Neuronal stem cell (in vitro differentiated cells): ENCODE measurements around the gene SERGEF.
"Not testable (repeated sequence)": the region's sequence is repeated elsewhere in the genome, so short reads cannot be mapped to it uniquely, and the experiment has no call there.

Experiments
- DNase-seq: peaks from one replicate; pipeline ENCODE4 v3.0.0-alpha.2; 2013; ENCODE audit warnings: low spot score
- H2AFZ ChIP-seq: one replicate; pipeline ENCODE4 v1.6.1; 2013; ENCODE audit warnings: mild to moderate bottlenecking, low read length, inconsistent platforms
- H2AK5ac ChIP-seq: 2 replicates; pipeline ENCODE4 v1.6.1; 2013; ENCODE audit warnings: low read depth, mild to moderate bottlenecking, inconsistent platforms, low read length, moderate library complexity, mixed read lengths
- H2BK120ac ChIP-seq: 2 replicates; pipeline ENCODE4 v1.6.1; 2013; ENCODE audit warnings: low read depth, mild to moderate bottlenecking, inconsistent platforms, low read length, moderate library complexity, mixed read lengths
- H2BK12ac ChIP-seq: one replicate; pipeline ENCODE4 v1.6.1; 2013; ENCODE audit warnings: low read length, inconsistent platforms
- H2BK15ac ChIP-seq: 2 replicates; pipeline ENCODE4 v1.6.1; 2013; ENCODE audit warnings: mild to moderate bottlenecking, low read length, inconsistent platforms, mixed read lengths
- H2BK5ac ChIP-seq: one replicate; pipeline ENCODE4 v1.6.1; 2013; ENCODE audit warnings: inconsistent platforms, mild to moderate bottlenecking, low read length, moderate library complexity
- H3K14ac ChIP-seq: one replicate; pipeline ENCODE4 v1.6.1; 2013; ENCODE audit warnings: low read length, inconsistent platforms
- H3K18ac ChIP-seq: 2 replicates; pipeline ENCODE4 v1.6.1; 2013; ENCODE audit warnings: low read length, inconsistent platforms
- H3K23ac ChIP-seq: 2 replicates; pipeline ENCODE4 v1.6.1; 2013; ENCODE audit warnings: low read depth, mild to moderate bottlenecking, mixed read lengths, low read length, inconsistent platforms; ENCODE audit not compliant: poor library complexity
- H3K27ac ChIP-seq: replicated peaks from 3 replicates; pipeline ENCODE4 v1.5.1; 2013; ENCODE audit warnings: low read length, inconsistent platforms
- H3K27me3 ChIP-seq, 3 experiments: 2 replicates each; pipeline ENCODE4 v1.6.1; 2013; ENCODE audit warnings: low read length in 3 of 3, mild to moderate bottlenecking in 2 of 3, inconsistent platforms in 1 of 3, low read depth in 1 of 3, mixed read lengths in 1 of 3, moderate library complexity in 1 of 3; ENCODE audit not compliant: control insufficient read depth in 3 of 3, insufficient read depth in 3 of 3
- H3K36me3 ChIP-seq, 2 donors: replicated peaks in 1 of 2; 2 replicates each; pipeline ENCODE4 v1.6.1; 2013; ENCODE audit warnings: low read length in 2 of 2; ENCODE audit not compliant: control insufficient read depth in 2 of 2, insufficient read depth in 2 of 2
- H3K4ac ChIP-seq: 2 replicates; pipeline ENCODE4 v1.6.1; 2013; ENCODE audit warnings: inconsistent platforms, mild to moderate bottlenecking, low read length, moderate library complexity
- H3K4me1 ChIP-seq, 2 donors: 1 replicate in 1 of 2; 2 replicates in 1 of 2; pipeline ENCODE4 v1.6.1; 2013; ENCODE audit warnings: low read length in 2 of 2, low read depth in 1 of 2; ENCODE audit not compliant: control insufficient read depth in 2 of 2, insufficient read depth in 1 of 2
- H3K4me2 ChIP-seq: one replicate; pipeline ENCODE4 v1.6.1; 2013; ENCODE audit warnings: mild to moderate bottlenecking, low read length, inconsistent platforms; ENCODE audit not compliant: insufficient read depth, poor library complexity, severe bottlenecking
- H3K4me3 ChIP-seq, 2 donors: 2 replicates each; pipeline ENCODE4 v1.5.1; 2013; ENCODE audit warnings: low read length in 2 of 2, mild to moderate bottlenecking in 2 of 2, inconsistent platforms in 1 of 2, moderate library complexity in 1 of 2
- H3K79me1 ChIP-seq: one replicate; pipeline ENCODE4 v1.6.1; 2013; ENCODE audit warnings: low read depth, mild to moderate bottlenecking, inconsistent platforms, low read length, moderate library complexity
- H3K9ac ChIP-seq: one replicate; pipeline ENCODE4 v1.6.1; 2013; ENCODE audit warnings: mild to moderate bottlenecking, low read depth, low read length, inconsistent platforms; ENCODE audit not compliant: poor library complexity
- H3K9me3 ChIP-seq, 2 donors: replicated peaks in 1 of 2; 2 replicates each; pipeline versions ENCODE3 to v1.6.1; 2013; ENCODE audit warnings: low read length in 2 of 2, mild to moderate bottlenecking in 2 of 2, inconsistent platforms in 1 of 2, low read depth in 1 of 2, mixed read lengths in 1 of 2, moderate library complexity in 1 of 2; ENCODE audit not compliant: control insufficient read depth in 2 of 2, insufficient read depth in 1 of 2
- H4K8ac ChIP-seq: one replicate; pipeline ENCODE4 v1.6.1; 2013; ENCODE audit warnings: low read depth, mild to moderate bottlenecking, inconsistent platforms, low read length, moderate library complexity
- H4K91ac ChIP-seq: one replicate; pipeline ENCODE4 v1.6.1; 2013; ENCODE audit warnings: low read length, low read depth, mild to moderate bottlenecking, inconsistent platforms; ENCODE audit not compliant: poor library complexity
- WGBS, 2 donors: extraction: QIAGEN DNeasy Blood & Tissue Kit; methylation state at CpG; one replicate each; pipeline ENCODE4 v1.1.7; 2013; ENCODE audit warnings: missing lambda C conversion rate in 2 of 2, mixed read lengths in 1 of 2; ENCODE audit not compliant: insufficient read length in 2 of 2, insufficient replicate concordance in 1 of 2; ENCODE audit errors: extremely low coverage in 2 of 2; 5-methylcytosine and 5-hydroxymethylcytosine counted together

Gene SERGEF

DNA sequence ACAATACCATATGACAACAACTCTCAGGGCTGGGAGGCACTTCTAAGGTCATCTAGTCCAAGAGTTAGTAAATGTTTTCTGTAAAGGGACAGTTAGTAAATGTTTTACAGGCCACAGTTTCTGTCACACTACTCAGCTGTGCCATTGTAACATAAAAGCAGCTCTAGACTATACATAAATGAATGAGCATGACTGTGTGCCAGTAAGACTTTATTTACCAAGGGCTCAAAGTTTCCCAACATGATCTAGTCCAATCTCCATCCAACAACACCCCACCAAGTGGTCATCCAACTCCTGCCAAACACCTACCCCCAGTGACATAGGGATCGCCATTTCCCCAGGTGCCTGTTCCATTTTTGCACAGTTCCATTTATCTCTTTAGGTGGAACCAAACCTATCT lies 12.1 kb downstream of the SERGEF start:
- no peak overlapping the region for H3K4ac ChIP-seq
- H4K91ac ChIP-seq: no peak overlapping the region
- no peak overlapping the region for H4K8ac ChIP-seq
- H2BK15ac ChIP-seq: no peak overlapping the region
- H2BK5ac ChIP-seq: no peak overlapping the region
- H3K27ac ChIP-seq: no peak overlapping the region
- no peak overlapping the region for H2AFZ ChIP-seq
- no peak overlapping the region for H2BK12ac ChIP-seq
- no peaks in the 10 kb centered on the region for H3K27me3 ChIP-seq
- no peak for DNase-seq
- H3K14ac ChIP-seq: no peak overlapping the region
- no peak overlapping the region for H3K18ac ChIP-seq
- H3K36me3 ChIP-seq: peaks cover 13 to 92% of the 10 kb centered on the region in 2 donors
- H3K9ac ChIP-seq: no peak overlapping the region
- H3K4me3 ChIP-seq: no peak overlapping the region
- no peak overlapping the region for H3K23ac ChIP-seq
- H3K4me1 ChIP-seq: no peaks in the 10 kb centered on the region
- H3K79me1 ChIP-seq: no peaks in the 10 kb centered on the region
- H2BK120ac ChIP-seq: no peak overlapping the region
- no peak overlapping the region for H2AK5ac ChIP-seq
- no peaks in the 10 kb centered on the region for H3K9me3 ChIP-seq
- no CpG with 5 or more reads among the region's 1 CpG for WGBS, 2 donors
- H3K4me2 ChIP-seq: no peak overlapping the region

DNA sequence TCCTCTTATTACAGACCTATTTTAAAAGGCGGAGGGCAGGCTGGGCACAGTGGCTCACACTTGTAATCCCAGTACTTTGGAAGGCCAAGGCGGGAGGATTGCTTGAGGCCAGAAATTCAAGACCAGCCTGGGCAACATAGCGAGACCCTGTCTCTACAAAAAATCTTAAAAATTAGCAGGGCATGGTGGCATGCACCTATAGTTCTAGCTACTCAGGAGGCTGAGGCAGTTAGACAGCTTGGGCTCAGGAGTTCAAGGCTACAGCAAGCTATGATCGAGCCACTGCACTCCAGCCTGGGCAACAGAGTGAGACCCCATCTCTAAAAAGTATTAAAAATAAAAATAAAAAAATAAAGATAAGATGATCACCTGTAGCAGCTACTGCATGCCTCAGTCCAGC lies 12.7 kb downstream of the SERGEF start:
- not testable (repeated sequence) for H3K4ac ChIP-seq, H3K4me3 ChIP-seq, H2AFZ ChIP-seq, H3K4me1 ChIP-seq, H2BK5ac ChIP-seq, DNase-seq, H3K18ac ChIP-seq, H2BK120ac ChIP-seq, H2BK15ac ChIP-seq, H3K27me3 ChIP-seq, H3K23ac ChIP-seq, H4K8ac ChIP-seq, H3K4me2 ChIP-seq, H3K14ac ChIP-seq, H4K91ac ChIP-seq, H3K9me3 ChIP-seq, H3K9ac ChIP-seq, H3K79me1 ChIP-seq, H2AK5ac ChIP-seq, H2BK12ac ChIP-seq, H3K27ac ChIP-seq
- peaks cover 14 to 92% of the 10 kb centered on the region in 2 donors for H3K36me3 ChIP-seq
- WGBS, 2 donors: no CpG with 5 or more reads among the region's 4 CpGs

DNA sequence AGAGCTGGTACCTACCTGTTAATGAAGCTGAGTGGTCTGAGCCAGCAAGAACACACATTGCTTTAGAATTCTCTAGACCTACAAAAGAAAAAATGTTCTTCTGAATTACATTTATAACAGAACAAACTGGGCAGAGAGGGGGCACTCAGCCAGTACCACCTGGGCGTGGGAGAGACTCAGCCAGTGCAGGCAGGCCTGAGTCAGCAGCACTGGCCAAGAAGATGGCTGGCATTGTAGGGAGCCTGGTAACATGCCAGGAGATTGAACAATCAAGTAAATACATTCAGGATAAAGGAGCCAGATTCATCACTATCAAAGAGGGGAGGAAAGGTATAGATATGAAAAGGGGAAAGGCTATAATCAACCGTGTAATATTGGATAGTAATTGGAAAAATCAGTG lies 19.9 kb downstream of the SERGEF start:
- H3K4me3 ChIP-seq: no peak overlapping the region

DNA sequence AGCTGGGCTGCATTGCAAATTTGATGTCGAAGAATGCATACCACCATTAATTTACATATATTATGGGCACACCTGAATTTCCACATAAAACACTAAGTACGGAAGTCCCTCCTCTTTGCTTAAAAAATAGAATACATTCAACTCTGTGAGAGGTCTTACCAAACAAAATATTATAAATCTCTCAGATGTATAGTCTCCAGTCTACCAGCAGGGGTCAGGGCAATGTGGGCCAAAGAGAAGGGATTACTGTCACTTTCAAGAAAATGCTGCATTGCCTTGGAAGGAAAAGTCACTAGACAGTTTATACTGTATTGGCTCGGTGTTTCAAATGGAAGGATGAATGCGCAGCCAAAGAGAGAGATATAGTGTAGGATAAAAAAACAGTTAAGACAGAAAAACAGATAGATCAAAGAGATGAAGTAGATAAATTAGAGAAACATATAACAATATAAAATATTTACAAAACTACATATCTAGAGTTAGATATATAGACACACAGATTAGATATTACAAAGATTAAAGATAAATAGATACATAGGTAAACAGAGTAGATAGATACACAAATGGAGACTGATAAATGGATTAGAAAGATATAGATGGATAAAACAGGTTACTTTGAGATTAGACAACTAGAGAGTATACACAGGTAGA lies 20.9 kb downstream of the SERGEF start:
- no peak overlapping the region for H4K8ac ChIP-seq
- H2BK12ac ChIP-seq: no peak overlapping the region
- H3K23ac ChIP-seq: no peak overlapping the region
- no peaks in the 10 kb centered on the region for H3K27me3 ChIP-seq
- H3K14ac ChIP-seq: no peak overlapping the region
- no peak overlapping the region for H3K4me2 ChIP-seq
- H2AK5ac ChIP-seq: no peak overlapping the region
- H2BK120ac ChIP-seq: no peak overlapping the region
- no peak overlapping the region for H2AFZ ChIP-seq
- no peak overlapping the region for H4K91ac ChIP-seq
- H3K9ac ChIP-seq: no peak overlapping the region
- H2BK15ac ChIP-seq: no peak overlapping the region
- no CpG with 5 or more reads among the region's 4 CpGs for WGBS, 2 donors
- H3K9me3 ChIP-seq: no peaks in the 10 kb centered on the region
- H3K27ac ChIP-seq: no peak overlapping the region
- H3K4me1 ChIP-seq: no peaks in the 10 kb centered on the region
- DNase-seq: no peak
- H3K4ac ChIP-seq: no peak overlapping the region
- no peak overlapping the region for H3K4me3 ChIP-seq
- H3K18ac ChIP-seq: no peak overlapping the region
- peaks cover 7 to 79% of the 10 kb centered on the region in 2 donors for H3K36me3 ChIP-seq
- no peaks in the 10 kb centered on the region for H3K79me1 ChIP-seq
- H2BK5ac ChIP-seq: no peak overlapping the region

More for the DNA sequence above, 19.9 kb downstream of the SERGEF start:
- no peak overlapping the region for H2BK5ac ChIP-seq
- no peak overlapping the region for H2BK120ac ChIP-seq
- no peak overlapping the region for H3K18ac ChIP-seq
- H3K23ac ChIP-seq: no peak overlapping the region
- no peak overlapping the region for H4K91ac ChIP-seq
- no peak overlapping the region for H4K8ac ChIP-seq
- WGBS, 2 donors: no CpG with 5 or more reads among the region's 2 CpGs
- no peaks in the 10 kb centered on the region for H3K79me1 ChIP-seq
- no peaks in the 10 kb centered on the region for H3K27me3 ChIP-seq
- H3K4me2 ChIP-seq: no peak overlapping the region
- H3K4me1 ChIP-seq: no peaks in the 10 kb centered on the region
- H2AK5ac ChIP-seq: no peak overlapping the region
- DNase-seq: no peak
- H3K9me3 ChIP-seq: no peaks in the 10 kb centered on the region
- H3K9ac ChIP-seq: no peak overlapping the region
- no peak overlapping the region for H3K27ac ChIP-seq
- no peak overlapping the region for H3K14ac ChIP-seq
- peaks cover 7 to 78% of the 10 kb centered on the region in 2 donors for H3K36me3 ChIP-seq
- no peak overlapping the region for H3K4ac ChIP-seq
- H2BK12ac ChIP-seq: no peak overlapping the region
- H2BK15ac ChIP-seq: no peak overlapping the region
- no peak overlapping the region for H2AFZ ChIP-seq
